MM.1S (cell line): ENCODE data around the gene TMCC1.

Experiments used
- DNase-seq: peaks from one replicate; pipeline ENCODE4 v3.0.0-alpha.2; 2015
- H2AFZ ChIP-seq: fragments of 300-600 bp; sonication (generic); 2 replicates; pipeline ENCODE4 v1.6.0; 2016; ENCODE audit warnings: antibody characterized with exemption, low read length
- H3F3A ChIP-seq: fragments of 300-600 bp; sonication (generic); 2 replicates; pipeline ENCODE4 v1.6.1; 2016; ENCODE audit warnings: mild to moderate bottlenecking, antibody characterized with exemption, low read length, moderate library complexity, mixed read lengths; ENCODE audit not compliant: insufficient read depth
- H3K27ac ChIP-seq: fragments of 300-600 bp; sonication (generic); 2 replicates; pipeline ENCODE4 v1.5.1; 2016; ENCODE audit warnings: mild to moderate bottlenecking, low read length
- H3K27me3 ChIP-seq: fragments of 300-600 bp; sonication (generic); replicated peaks from 2 replicates; pipeline ENCODE4 v1.6.0; 2016; ENCODE audit warnings: low read length; ENCODE audit not compliant: insufficient read depth
- H3K36me3 ChIP-seq: fragments of 300-600 bp; sonication (generic); replicated peaks from 2 replicates; pipeline ENCODE4 v1.6.1; 2016; ENCODE audit warnings: mild to moderate bottlenecking, low read length, mixed read lengths; ENCODE audit not compliant: insufficient read depth
- H3K4me1 ChIP-seq: fragments of 300-600 bp; sonication (generic); 2 replicates; pipeline ENCODE4 v1.6.1; 2016; ENCODE audit warnings: low read length, mixed read lengths
- H3K4me2 ChIP-seq: fragments of 300-600 bp; sonication (generic); 2 replicates; pipeline ENCODE4 v1.6.0; 2016; ENCODE audit warnings: low read depth, low read length
- H3K4me3 ChIP-seq: fragments of 300-600 bp; sonication (generic); 2 replicates; pipeline ENCODE4 v1.5.1; 2016; ENCODE audit warnings: low read length, mixed read lengths
- H3K79me2 ChIP-seq: fragments of 300-600 bp; sonication (generic); 2 replicates; pipeline ENCODE4 v1.6.1; 2016; ENCODE audit warnings: mixed run types, low read length, mixed read lengths
- H3K9ac ChIP-seq: fragments of 300-600 bp; sonication (generic); 2 replicates; pipeline ENCODE4 v1.6.1; 2016; ENCODE audit warnings: low read length, mixed read lengths
- H3K9me2 ChIP-seq: fragments of 300-600 bp; sonication (generic); replicated peaks from 2 replicates; pipeline ENCODE4 v1.6.1; 2016; ENCODE audit warnings: mild to moderate bottlenecking, low read length, mixed read lengths; ENCODE audit not compliant: insufficient read depth
- H3K9me3 ChIP-seq: fragments of 300-600 bp; sonication (generic); replicated peaks from 2 replicates; pipeline ENCODE4 v1.6.1; 2016; ENCODE audit warnings: mild to moderate bottlenecking, low read length, mixed read lengths; ENCODE audit not compliant: insufficient read depth
- H4K20me1 ChIP-seq: fragments of 300-600 bp; sonication (generic); 2 replicates; pipeline ENCODE4 v1.6.1; 2016; ENCODE audit warnings: mild to moderate bottlenecking, low read length, moderate library complexity, mixed read lengths; ENCODE audit not compliant: insufficient read depth
- CTCF ChIP-seq: fragments of 300-600 bp; sonication (generic); IDR thresholded peaks from 2 replicates; pipeline ENCODE4 v1.5.1; 2016; ENCODE audit warnings: antibody characterized with exemption, low read length, mixed read lengths
- EZH2 ChIP-seq: fragments of 300-600 bp; sonication (generic); optimal IDR thresholded peaks from 2 replicates; pipeline ENCODE3; 2017; ENCODE audit warnings: low read depth, mild to moderate bottlenecking, antibody characterized with exemption, low read length, mixed read lengths
- EZH2phosphoT487 ChIP-seq: fragments of 300-600 bp; sonication (generic); IDR thresholded peaks from 2 replicates; pipeline ENCODE4 v1.6.1; 2018; ENCODE audit warnings: antibody characterized with exemption, low read length

TMCC1 gene

DNA sequence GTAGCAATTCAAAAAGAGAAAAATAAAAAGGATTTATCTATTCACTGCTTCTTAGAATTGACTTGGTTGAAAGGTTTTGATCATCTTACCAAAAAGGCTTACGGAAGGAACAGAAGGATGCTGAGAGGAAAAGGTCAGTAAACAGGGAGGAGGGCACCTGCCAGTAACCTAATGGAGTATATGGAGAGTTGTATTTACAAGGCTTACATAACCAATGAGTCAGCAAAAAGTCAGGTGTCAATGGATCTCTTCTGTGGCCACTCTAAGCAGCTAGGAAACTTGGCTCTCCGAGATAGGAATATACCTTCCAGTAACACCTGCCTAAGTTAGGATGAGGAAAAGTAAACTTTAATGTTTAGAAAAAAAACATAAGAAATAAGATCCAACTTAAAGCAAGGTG is 206.6 kb downstream of the TMCC1 start:
- Histone ChIP-seq H3K27ac (no peak overlapping the region), H3K9me2 (no peaks in the 10 kb centered on the region), H3K36me3 (no peaks in the 10 kb centered on the region), H3K4me1 (no peaks in the 10 kb centered on the region), H3K9me3 (no peaks in the 10 kb centered on the region), H3K9ac (no peak overlapping the region), H3K79me2 (peaks cover 10% of the 10 kb centered on the region; the same call in 1 of the 2 replicates), H4K20me1 (no peaks in the 10 kb centered on the region), H2AFZ (no peak overlapping the region), H3K4me3 (no peak overlapping the region), H3F3A (no peaks in the 10 kb centered on the region), H3K27me3 (no peaks in the 10 kb centered on the region), H3K4me2 (no peak overlapping the region)
- TF ChIP-seq CTCF: no peak
- no peak for TF ChIP-seq EZH2phosphoT487
- no peak for TF ChIP-seq EZH2
- DNase-seq: no peak

- Histone ChIP-seq H3K4me2 (no peak overlapping the region), H3K9me2 (no peaks in the 10 kb centered on the region)
- DNase-seq: no peak
Observed at GRCh38 chr3:129684270-129684669, 209.2 kb downstream of the TMCC1 start.

DNA sequence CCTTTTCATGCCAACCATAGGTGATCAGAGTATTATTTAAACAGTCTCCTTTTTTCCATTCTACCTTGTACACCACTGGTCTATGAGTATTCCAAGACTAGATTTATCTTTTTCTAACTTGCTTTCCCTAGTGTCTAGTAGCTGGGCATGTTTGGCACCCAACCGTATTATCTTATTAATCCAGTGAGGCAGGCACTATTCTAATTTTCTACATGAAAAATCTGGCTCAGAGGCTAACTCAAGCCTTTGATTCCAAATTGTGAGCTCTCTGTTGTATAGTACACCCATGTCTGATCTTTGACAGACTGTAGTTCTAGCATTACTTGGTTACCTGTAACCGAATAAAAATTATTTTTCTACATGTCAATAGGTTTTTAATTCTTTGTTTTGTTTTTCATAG is 210.3 kb downstream of the TMCC1 start:
- Histone ChIP-seq H2AFZ (no peak overlapping the region), H3K4me3 (no peak overlapping the region), H4K20me1 (no peaks in the 10 kb centered on the region), H3K4me1 (no peaks in the 10 kb centered on the region), H3K9me2 (no peaks in the 10 kb centered on the region), H3K27me3 (no peaks in the 10 kb centered on the region), H3K4me2 (no peak overlapping the region), H3K27ac (no peak overlapping the region), H3K36me3 (no peaks in the 10 kb centered on the region), H3K9me3 (no peaks in the 10 kb centered on the region), H3K79me2 (peaks cover 4% of the 10 kb centered on the region; the same call in 1 of the 2 replicates), H3F3A (no peaks in the 10 kb centered on the region), H3K9ac (no peak overlapping the region)
- no peak for DNase-seq
- TF ChIP-seq EZH2 (no peak), CTCF (no peak), EZH2phosphoT487 (no peak)

More at GRCh38 chr3:129684270-129684669, 209.2 kb downstream of the TMCC1 start:
- H3K79me2 ChIP-seq: peaks cover 10% of the 10 kb centered on the region; the same call in 1 of the 2 replicates
- no peaks in the 10 kb centered on the region for H3F3A ChIP-seq
- no peaks in the 10 kb centered on the region for H3K9me3 ChIP-seq
- no peak overlapping the region for H3K27ac ChIP-seq
- H3K27me3 ChIP-seq: no peaks in the 10 kb centered on the region
- H3K9ac ChIP-seq: no peak overlapping the region
- no peak overlapping the region for H3K4me3 ChIP-seq
- no peak for TF ChIP-seq EZH2phosphoT487
- no peak for TF ChIP-seq CTCF
- TF ChIP-seq EZH2: no peak
- H4K20me1 ChIP-seq: no peaks in the 10 kb centered on the region
- no peaks in the 10 kb centered on the region for H3K36me3 ChIP-seq
- H3K4me1 ChIP-seq: no peaks in the 10 kb centered on the region
- no peak overlapping the region for H2AFZ ChIP-seq
